Epithelial cell of prostate (primary cell): ENCODE measurements around the gene CRLF2.
"Not testable (repeated sequence)": the region's sequence is repeated elsewhere in the genome, so short reads cannot be mapped to it uniquely, and the experiment has no call there.

ENCODE experiments used
- DNase-seq: peaks from one replicate; pipeline ENCODE4 v3.0.0-alpha.2; 2011; ENCODE audit warnings: low read depth, low spot score
- H3K27ac ChIP-seq: fragments of 450-650 bp; 2 replicates; pipeline ENCODE4 v1.5.1; 2017; ENCODE audit warnings: mild to moderate bottlenecking

CRLF2 gene

DNA sequence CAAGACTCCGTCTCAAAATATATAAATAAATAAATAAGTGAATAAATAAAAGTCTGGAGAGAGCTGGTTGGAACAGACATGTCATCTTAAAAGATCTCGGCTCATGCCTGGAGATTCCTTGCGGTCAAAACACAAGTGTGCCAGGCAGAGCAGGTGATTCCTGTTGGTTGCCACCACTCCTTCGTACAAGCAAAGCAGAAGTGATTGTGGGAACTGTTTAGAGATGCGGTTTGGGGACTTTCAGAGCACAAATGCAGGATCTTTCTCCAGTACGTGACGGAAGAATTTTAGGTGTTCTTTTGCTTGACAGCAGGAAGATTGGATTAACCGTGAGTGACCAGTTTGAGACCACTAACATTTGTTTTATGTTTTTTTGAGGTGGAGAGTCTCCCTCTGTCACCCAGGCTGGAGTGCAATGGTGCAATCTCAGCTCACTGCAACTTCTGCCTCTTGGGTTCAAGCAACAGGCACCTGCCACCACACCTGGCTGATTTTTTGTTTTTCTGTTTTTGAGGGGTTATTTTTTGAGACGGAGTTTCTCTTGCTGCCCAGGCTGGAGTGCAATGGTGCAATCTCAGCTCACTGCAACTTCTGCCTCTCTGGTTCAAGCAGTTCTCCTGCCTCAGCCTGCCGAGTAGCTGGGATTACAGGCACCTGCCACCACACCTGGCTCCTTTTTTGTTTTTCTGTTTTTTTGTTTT, 2.8 kb upstream of the CRLF2 start:
- DNase-seq: no peak
- H3K27ac ChIP-seq: no peak overlapping the region

DNA sequence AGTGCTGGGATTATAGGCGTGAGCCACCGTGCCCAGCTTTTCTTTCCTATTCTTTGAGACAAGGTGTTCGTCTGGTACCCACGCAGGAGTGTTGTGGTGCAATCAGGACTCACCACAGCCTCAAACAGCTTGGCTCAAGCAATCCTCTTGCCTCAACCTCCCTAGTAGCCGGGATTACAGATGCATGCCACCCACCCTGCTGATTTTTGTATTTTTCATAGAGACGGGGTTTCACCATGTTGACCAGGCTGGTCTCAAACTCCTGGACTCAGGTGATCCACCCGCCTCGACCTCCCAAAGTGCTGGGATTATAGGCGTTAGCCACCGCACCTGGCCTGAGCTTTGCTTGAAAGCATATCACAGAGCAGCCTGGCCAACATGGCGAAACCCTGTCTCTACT, 1.5 kb upstream of the CRLF2 start:
- DNase-seq: no peak
- H3K27ac ChIP-seq: no peak overlapping the region

DNA sequence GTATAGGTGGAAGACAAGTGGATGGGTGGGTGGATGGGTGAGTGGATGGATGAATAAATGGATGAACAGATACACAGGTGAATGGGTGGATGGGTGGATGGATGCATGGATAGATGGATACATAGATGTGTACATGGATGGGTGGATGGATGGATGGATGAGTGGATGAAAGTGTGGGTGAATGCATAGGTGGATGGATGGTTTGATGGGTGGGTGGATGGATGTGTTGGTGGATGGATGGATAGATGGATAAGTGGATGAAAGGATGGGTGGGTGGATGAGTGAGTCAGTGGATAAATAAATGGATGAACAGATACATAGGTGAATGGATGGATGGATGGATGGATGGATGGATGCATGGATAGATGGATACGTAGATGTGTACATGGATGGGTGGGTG, 1.6 kb downstream of the CRLF2 start:
- H3K27ac ChIP-seq: no peak overlapping the region
- DNase-seq: no peak

GRCh38 chrX:1207496-1208025, 4.9 kb downstream of the CRLF2 start:
- no peak for DNase-seq
- H3K27ac ChIP-seq: no peak overlapping the region

GRCh38 chrX:1205681-1206611, 6.5 kb downstream of the CRLF2 start:
- DNase-seq: peak; percentile 72
- no peak overlapping the region for H3K27ac ChIP-seq

DNA sequence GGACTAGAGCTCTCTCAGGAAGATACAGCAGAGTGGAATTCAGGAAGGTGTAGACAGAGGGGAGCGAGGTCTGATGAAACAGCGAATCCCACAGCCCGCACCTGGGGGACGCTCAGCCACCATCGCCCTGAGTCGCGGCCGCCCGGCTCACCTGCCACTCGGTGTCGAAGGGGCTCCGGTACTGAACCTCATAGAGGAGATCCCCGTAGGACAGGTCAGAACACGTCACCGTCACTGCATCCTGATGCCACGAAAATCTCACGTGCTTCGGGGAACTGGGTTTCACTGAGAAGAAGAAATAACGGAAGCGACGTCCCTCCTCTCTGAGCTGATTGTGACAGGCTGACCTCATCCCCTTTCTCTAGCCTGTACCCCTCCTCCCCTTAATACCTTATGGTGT, 10.2 kb downstream of the CRLF2 start:
- no peak overlapping the region for H3K27ac ChIP-seq
- DNase-seq: no peak

- no peak for DNase-seq
- no peak overlapping the region for H3K27ac ChIP-seq
These were observed 16.0 kb downstream of the CRLF2 start for GRCh38 chrX:1196436-1196835.

GRCh38 chrX:1192196-1192595, 20.3 kb downstream of the CRLF2 start:
- DNase-seq, H3K27ac ChIP-seq: not testable (repeated sequence)

GRCh38 chrX:1190596-1191145, 21.8 kb downstream of the CRLF2 start:
- H3K27ac ChIP-seq: no peak overlapping the region
- no peak for DNase-seq

- H3K27ac ChIP-seq: no peak overlapping the region
- no peak for DNase-seq
These were observed 26.9 kb downstream of the CRLF2 start for GRCh38 chrX:1185561-1185960.

- H3K27ac ChIP-seq: no peak overlapping the region
- no peak for DNase-seq
These were observed 30.2 kb downstream of the CRLF2 start for GRCh38 chrX:1182211-1182610.

GRCh38 chrX:1181661-1182060, 30.8 kb downstream of the CRLF2 start:
- DNase-seq, H3K27ac ChIP-seq: not testable (repeated sequence)

- H3K27ac ChIP-seq: no peak overlapping the region
- no peak for DNase-seq
These were observed 31.3 kb downstream of the CRLF2 start for GRCh38 chrX:1181170-1181569.

- no peak overlapping the region for H3K27ac ChIP-seq
- DNase-seq: peak; percentile 14
These were observed 33.8 kb downstream of the CRLF2 start for GRCh38 chrX:1178580-1179057.

DNA sequence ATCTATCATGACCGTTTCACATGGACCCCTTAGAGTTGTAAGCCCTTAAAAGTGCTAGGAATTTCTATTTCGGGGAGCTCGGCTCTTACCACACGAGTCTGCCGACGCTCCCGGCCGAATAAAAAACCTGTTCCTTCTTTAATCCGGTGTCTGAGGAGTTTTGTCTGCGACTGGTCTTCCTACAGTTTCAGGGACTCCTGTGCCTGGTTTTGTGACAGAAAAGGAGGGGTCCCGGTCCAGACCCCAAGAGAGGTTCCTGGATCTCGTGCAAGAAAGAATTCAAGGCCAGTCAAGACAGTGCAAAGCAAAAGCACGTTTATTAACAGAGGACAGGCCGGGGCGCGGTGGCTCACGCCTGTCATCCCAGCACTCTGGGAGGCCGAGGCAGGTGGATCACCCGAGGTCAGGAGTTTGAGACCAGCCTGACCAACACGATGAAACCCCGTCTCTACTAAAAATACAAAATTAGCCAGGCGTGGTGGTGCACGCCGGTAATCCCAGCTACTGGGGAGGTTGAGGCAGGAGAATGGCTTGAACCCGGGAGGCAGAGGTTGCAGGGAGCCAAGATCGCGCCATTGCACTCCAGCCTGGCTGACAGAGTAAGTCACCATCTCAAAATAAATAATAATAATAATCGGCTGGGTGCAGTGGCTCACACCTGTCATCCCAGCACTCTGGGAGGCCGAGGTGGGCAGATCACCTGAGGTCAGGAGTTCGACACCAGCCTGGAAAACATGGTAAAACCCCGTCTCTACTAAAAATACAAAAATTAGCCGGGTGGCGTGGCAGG, 35.7 kb downstream of the CRLF2 start:
- not testable (repeated sequence) for H3K27ac ChIP-seq, DNase-seq

DNA sequence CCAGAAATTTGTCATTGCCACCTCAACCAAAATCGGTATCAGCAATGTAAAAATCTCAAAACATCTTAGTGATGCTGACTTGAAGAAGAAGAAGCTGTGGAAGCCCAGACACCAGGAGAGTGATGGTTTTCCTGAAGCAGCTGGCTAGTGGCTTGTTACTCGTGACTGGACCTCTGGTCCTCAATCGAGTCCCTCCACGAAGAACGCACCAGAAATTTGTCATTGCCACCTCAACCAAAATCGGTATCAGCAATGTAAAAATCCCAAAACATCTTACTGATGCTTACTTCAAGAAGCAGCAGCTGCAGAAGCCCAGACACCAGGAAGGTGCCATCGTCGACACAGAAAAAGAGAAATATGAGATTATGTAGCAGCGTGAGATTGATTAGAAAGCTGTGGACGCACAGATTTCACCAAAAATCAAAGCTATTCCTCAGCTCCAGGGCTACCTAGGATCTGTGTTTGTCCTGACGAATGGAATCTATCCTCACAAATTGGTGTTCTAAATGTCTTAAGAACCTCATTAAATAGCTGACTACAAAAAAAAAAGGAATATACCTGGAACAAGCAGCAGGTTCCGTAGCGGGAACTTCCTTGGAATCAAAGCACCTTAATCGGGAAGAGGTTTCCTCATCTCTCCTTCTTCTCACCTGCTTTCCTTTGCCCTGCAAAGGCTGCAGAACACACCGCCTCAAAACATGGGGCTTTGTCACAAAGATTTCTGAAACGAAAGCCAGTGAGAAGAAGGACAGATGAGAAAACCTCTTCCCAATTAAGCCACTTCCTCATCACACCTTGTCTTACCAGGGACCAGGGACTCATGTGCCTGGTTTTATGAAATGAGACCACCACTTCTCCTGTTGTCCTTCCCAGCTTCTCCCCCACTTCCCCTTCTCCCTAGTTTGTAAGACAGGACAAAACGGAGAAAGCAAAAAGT, 37.6 kb downstream of the CRLF2 start:
- not testable (repeated sequence) for DNase-seq, H3K27ac ChIP-seq

GRCh38 chrX:1173435-1173834, 39.0 kb downstream of the CRLF2 start:
- not testable (repeated sequence) for H3K27ac ChIP-seq

DNA sequence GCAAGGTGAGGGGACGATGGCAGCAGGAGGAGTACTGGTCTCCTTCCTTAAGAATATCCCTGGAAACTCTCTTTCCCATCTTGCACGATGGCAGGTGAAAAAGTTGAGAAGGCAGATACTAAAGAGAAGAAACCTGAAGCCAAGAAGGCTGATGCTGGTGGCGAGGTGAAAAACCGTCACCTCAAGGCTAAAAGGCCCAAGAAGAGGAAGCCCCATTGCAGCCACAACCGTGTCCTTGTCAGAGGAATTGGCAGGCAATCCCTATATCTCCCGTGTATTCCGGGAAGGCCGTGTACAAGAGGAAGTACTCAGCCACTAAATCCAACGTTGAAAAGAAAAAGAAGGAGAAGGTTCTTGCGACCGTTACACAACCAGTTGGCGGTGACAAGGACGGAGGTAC, 40.0 kb downstream of the CRLF2 start:
- no peak overlapping the region for H3K27ac ChIP-seq
- DNase-seq: no peak

More at GRCh38 chrX:1173435-1173834, 39.0 kb downstream of the CRLF2 start:
- DNase-seq: not testable (repeated sequence)

DNA sequence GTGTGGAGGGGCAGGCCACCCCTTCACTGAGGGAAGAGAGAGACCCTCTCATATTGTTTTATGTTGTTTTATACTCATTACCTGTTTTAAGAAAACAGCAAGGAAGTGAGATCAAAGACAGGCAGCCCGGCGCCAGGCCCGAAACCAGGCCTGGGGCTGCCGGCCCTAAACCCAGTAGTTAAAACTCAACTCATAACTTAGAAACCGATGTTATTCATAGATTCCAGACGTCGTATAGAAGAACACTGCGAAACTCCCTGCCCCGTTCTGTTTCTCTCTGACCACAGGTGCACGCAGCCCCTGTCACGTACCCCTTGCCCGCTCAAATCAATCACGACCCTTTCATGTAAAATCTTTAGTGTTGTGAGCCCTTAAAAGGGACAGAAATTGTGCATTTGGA, 40.5 kb downstream of the CRLF2 start:
- DNase-seq: not testable (repeated sequence)

More for the DNA sequence above, 40.5 kb downstream of the CRLF2 start:
- H3K27ac ChIP-seq: not testable (repeated sequence)
